Upper lobe of right lung (tissue), 1 donor: ENCODE results near the gene ATP11C. TPM values are rescaled to one million over a fixed set of nuclear protein-coding genes. Genes with fewer than 3 reads are reported as not detected.

ENCODE experiments used
- ATAC-seq: fragments of 200-7000 bp; cut with Tn5 transposase; one replicate; pipeline ENCODE4 v1.9.1; 2020; ENCODE audit warnings: mild to moderate bottlenecking, moderate library complexity
- DNase-seq: peaks from one replicate; pipeline ENCODE4 v3.0.0-alpha.2; 2020
- H3K27ac ChIP-seq: fragments of 200-600 bp; one replicate; pipeline ENCODE4 v1.8.0; 2022
- H3K27me3 ChIP-seq: fragments of 200-600 bp; one replicate; pipeline ENCODE4 v1.8.0; 2022; ENCODE audit warnings: mild to moderate bottlenecking
- H3K36me3 ChIP-seq: fragments of 200-600 bp; one replicate; pipeline ENCODE4 v1.8.0; 2022
- H3K4me1 ChIP-seq: fragments of 200-600 bp; one replicate; pipeline ENCODE4 v1.8.0; 2022
- H3K4me3 ChIP-seq: fragments of 200-600 bp; one replicate; pipeline ENCODE4 v1.8.0; 2022; ENCODE audit warnings: mild to moderate bottlenecking
- H3K9me3 ChIP-seq: fragments of 200-600 bp; one replicate; pipeline ENCODE4 v1.8.0; 2022
- CTCF ChIP-seq: fragments of 200-600 bp; IDR thresholded peaks from one replicate; pipeline ENCODE4 v1.8.0; 2022; ENCODE audit warnings: antibody characterized with exemption
- intact Hi-C: fragments of 100-400 bp; cut with DNase I; formaldehyde crosslinking; loops from one replicate; pipeline ENCODE4 v1.11.0; 2022
- total RNA-seq: library from RNA; stranded (reverse); fragmentation: NEBNext Ultra II Directional; extraction: Animal tissue kit (Norgen Biotek cat#: 25700); gene quantifications from one replicate; pipeline ENCODE4 v1.2.1, GENCODE V29; 2021
- donor health status: DM: no; HTN: yes; CAD: no; lungs with severe emphysema.

ATP11C gene
- total RNA-seq, 1 donor from 2014 or later, result 19.6 TPM

GRCh38 chrX:139738581-139738980 is 194.3 kb downstream of the ATP11C start:
- no peak overlapping the region for H3K4me3 ChIP-seq
- intact Hi-C loops, result no loop called here
- H3K27ac ChIP-seq, result no peak overlapping the region
- H3K9me3 ChIP-seq, result no peaks in the 10 kb centered on the region
- H3K36me3 ChIP-seq, result no peaks in the 10 kb centered on the region
- no peaks in the 10 kb centered on the region for H3K4me1 ChIP-seq
- H3K27me3 ChIP-seq, result no peaks in the 10 kb centered on the region
- DNase-seq, result no peak
- no peak for TF ChIP-seq CTCF
- ATAC-seq, result no peak

GRCh38 chrX:139736151-139736550 is 196.7 kb downstream of the ATP11C start:
- H3K36me3 ChIP-seq, result no peaks in the 10 kb centered on the region

GRCh38 chrX:139734996-139735395 is 197.9 kb downstream of the ATP11C start:
- Histone ChIP-seq H3K9me3 (no peaks in the 10 kb centered on the region), H3K4me3 (no peak overlapping the region), H3K4me1 (no peaks in the 10 kb centered on the region), H3K27me3 (no peaks in the 10 kb centered on the region), H3K27ac (no peak overlapping the region), H3K36me3 (no peaks in the 10 kb centered on the region)
- DNase-seq, result no peak
- no peak for TF ChIP-seq CTCF
- no peak for ATAC-seq
- intact Hi-C loops, result no loop called here

More at GRCh38 chrX:139736151-139736550, 196.7 kb downstream of the ATP11C start:
- ATAC-seq (no peak), DNase-seq (no peak)
- no peak overlapping the region for H3K27ac ChIP-seq
- intact Hi-C loops, result no loop called here
- TF ChIP-seq CTCF, result no peak
- no peaks in the 10 kb centered on the region for H3K9me3 ChIP-seq
- H3K27me3 ChIP-seq, result no peaks in the 10 kb centered on the region
- no peaks in the 10 kb centered on the region for H3K4me1 ChIP-seq
- no peak overlapping the region for H3K4me3 ChIP-seq

GRCh38 chrX:139725720-139726119 is 207.1 kb downstream of the ATP11C start:
- intact Hi-C loops, result no loop called here
- H3K9me3 ChIP-seq, result no peaks in the 10 kb centered on the region
- TF ChIP-seq CTCF, result no peak
- DNase-seq (no peak), ATAC-seq (no peak)
- H3K36me3 ChIP-seq, result no peaks in the 10 kb centered on the region
- H3K4me1 ChIP-seq, result no peaks in the 10 kb centered on the region
- H3K4me3 ChIP-seq, result no peak overlapping the region
- H3K27me3 ChIP-seq, result no peaks in the 10 kb centered on the region
- no peak overlapping the region for H3K27ac ChIP-seq

GRCh38 chrX:139724626-139725025 is 208.2 kb downstream of the ATP11C start:
- DNase-seq, result no peak
- H3K27ac ChIP-seq, result no peak overlapping the region
- no peak for TF ChIP-seq CTCF
- no peaks in the 10 kb centered on the region for H3K4me1 ChIP-seq
- no peaks in the 10 kb centered on the region for H3K9me3 ChIP-seq
- H3K27me3 ChIP-seq, result no peaks in the 10 kb centered on the region
- no peaks in the 10 kb centered on the region for H3K36me3 ChIP-seq
- ATAC-seq, result no peak
- intact Hi-C loops, result no loop called here
- H3K4me3 ChIP-seq, result no peak overlapping the region

- TF ChIP-seq CTCF, result no peak
- Histone ChIP-seq H3K36me3 (no peaks in the 10 kb centered on the region), H3K4me3 (no peak overlapping the region), H3K9me3 (no peaks in the 10 kb centered on the region), H3K27me3 (no peaks in the 10 kb centered on the region), H3K27ac (no peak overlapping the region), H3K4me1 (no peaks in the 10 kb centered on the region)
- no peak for ATAC-seq
- no peak for DNase-seq
- intact Hi-C loops, result no loop called here
Measured at GRCh38 chrX:139720979-139721378, 211.9 kb downstream of the ATP11C start.
